Renal pelvis (tissue), 12 donors: Measurements from ENCODE around the gene LRRC70. TPM values are rescaled to one million over a fixed set of nuclear protein-coding genes. Genes with fewer than 3 reads are reported as not detected.
"Not testable (repeated sequence)": the region's sequence is repeated elsewhere in the genome, so short reads cannot be mapped to it uniquely, and the experiment has no call there.

Experiments
- DNase-seq: peaks from one replicate; pipeline ENCODE4 v3.0.0-alpha.2; 2013
- long read RNA-seq, 16 experiments: transcript quantifications; one replicate each; lab custom pipeline, GENCODE V29; 2026
- polyA plus RNA-seq, 3 donors: library from polyadenylated mRNA; unstranded; fragments of 120-200 nt; gene quantifications; one replicate each; pipeline ENCODE4 v1.2.1, GENCODE V29; 2013; ENCODE audit not compliant: insufficient read length in 3 of 3

LRRC70 gene, protein sequence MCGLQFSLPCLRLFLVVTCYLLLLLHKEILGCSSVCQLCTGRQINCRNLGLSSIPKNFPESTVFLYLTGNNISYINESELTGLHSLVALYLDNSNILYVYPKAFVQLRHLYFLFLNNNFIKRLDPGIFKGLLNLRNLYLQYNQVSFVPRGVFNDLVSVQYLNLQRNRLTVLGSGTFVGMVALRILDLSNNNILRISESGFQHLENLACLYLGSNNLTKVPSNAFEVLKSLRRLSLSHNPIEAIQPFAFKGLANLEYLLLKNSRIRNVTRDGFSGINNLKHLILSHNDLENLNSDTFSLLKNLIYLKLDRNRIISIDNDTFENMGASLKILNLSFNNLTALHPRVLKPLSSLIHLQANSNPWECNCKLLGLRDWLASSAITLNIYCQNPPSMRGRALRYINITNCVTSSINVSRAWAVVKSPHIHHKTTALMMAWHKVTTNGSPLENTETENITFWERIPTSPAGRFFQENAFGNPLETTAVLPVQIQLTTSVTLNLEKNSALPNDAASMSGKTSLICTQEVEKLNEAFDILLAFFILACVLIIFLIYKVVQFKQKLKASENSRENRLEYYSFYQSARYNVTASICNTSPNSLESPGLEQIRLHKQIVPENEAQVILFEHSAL
- 1 to 10 TPM; 5.1 to 5.7 (median 5.7) TPM for polyA plus RNA-seq
- long read RNA-seq, donor 1, partial matches to known transcripts = 0 of 1 reads
- long read RNA-seq, donor 1, other reads (novel, unspliced or antisense) = 0 of 1 reads
- long read RNA-seq, donor 2, partial matches to known transcripts = 0 of 6 reads
- long read RNA-seq, donor 2, other reads (novel, unspliced or antisense) = 0 of 6 reads
- long read RNA-seq, donor 3, partial matches to known transcripts = 0 of 2 reads
- long read RNA-seq, donor 3, other reads (novel, unspliced or antisense) = 0 of 2 reads
- long read RNA-seq, donor 4, partial matches to known transcripts = 0 of 4 reads
- long read RNA-seq, donor 4, other reads (novel, unspliced or antisense) = 0 of 4 reads
- long read RNA-seq, donor 5 = 0 reads
- long read RNA-seq, donor 6 = 0 reads
- long read RNA-seq, donor 7, partial matches to known transcripts = 0 of 2 reads
- long read RNA-seq, donor 7, other reads (novel, unspliced or antisense) = 0 of 2 reads
- long read RNA-seq, donor 8 = 0 reads
- long read RNA-seq, donor 9, partial matches to known transcripts = 0 of 2 reads
- long read RNA-seq, donor 9, other reads (novel, unspliced or antisense) = 0 of 2 reads
- long read RNA-seq, donor 10, partial matches to known transcripts = 0 of 1 reads
- long read RNA-seq, donor 10, other reads (novel, unspliced or antisense) = 0 of 1 reads
- long read RNA-seq, donor 11, partial matches to known transcripts = 0 of 1 reads
- long read RNA-seq, donor 11, other reads (novel, unspliced or antisense) = 0 of 1 reads
- long read RNA-seq, donor 12, partial matches to known transcripts = 0 of 1 reads
- long read RNA-seq, donor 12, other reads (novel, unspliced or antisense) = 0 of 1 reads
- long read RNA-seq, donor 13, partial matches to known transcripts = 0 of 2 reads
- long read RNA-seq, donor 13, other reads (novel, unspliced or antisense) = 0 of 2 reads
- long read RNA-seq, donor 14, partial matches to known transcripts = 0 of 2 reads
- long read RNA-seq, donor 14, other reads (novel, unspliced or antisense) = 0 of 2 reads
- long read RNA-seq, donor 15, partial matches to known transcripts = 0 of 2 reads
- long read RNA-seq, donor 15, other reads (novel, unspliced or antisense) = 0 of 2 reads
- long read RNA-seq, donor 16 = 0 reads

- DNase-seq = peak; percentile 43
Observed at GRCh38 chr5:62578540-62578939, at the start of gene LRRC70. TSS of gene LRRC70 (plus strand) at chr5:62578819. CDS start at chr5:62579439, 620 bp downstream.

DNA sequence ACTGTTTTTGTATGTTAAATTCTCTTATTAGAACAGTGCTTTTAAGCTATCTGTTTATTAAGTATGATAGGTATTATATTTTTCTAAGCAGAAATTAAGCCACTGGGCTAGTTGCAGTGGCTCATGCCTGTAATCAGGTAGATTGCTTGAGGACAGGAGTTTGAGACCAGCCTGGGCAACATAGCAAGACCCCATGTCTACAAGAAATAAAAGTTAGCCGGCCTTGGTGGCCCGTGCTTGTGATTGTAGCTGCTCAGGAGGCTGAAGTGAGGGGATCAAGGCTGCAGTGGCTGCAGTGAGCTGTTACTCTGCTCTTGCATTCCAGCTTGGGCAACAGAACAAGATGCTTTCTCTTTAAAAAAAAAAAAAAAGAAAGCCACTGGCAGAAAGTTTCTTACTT, 45.0 kb upstream of the LRRC70 start:
- no peak for DNase-seq

- no peak for DNase-seq
Observed at GRCh38 chr5:62534461-62535236, 44.0 kb upstream of the LRRC70 start.

- no peak for DNase-seq
Observed at GRCh38 chr5:62536232-62536631, 42.4 kb upstream of the LRRC70 start.

GRCh38 chr5:62536783-62537182, 41.8 kb upstream of the LRRC70 start:
- no peak for DNase-seq

DNA sequence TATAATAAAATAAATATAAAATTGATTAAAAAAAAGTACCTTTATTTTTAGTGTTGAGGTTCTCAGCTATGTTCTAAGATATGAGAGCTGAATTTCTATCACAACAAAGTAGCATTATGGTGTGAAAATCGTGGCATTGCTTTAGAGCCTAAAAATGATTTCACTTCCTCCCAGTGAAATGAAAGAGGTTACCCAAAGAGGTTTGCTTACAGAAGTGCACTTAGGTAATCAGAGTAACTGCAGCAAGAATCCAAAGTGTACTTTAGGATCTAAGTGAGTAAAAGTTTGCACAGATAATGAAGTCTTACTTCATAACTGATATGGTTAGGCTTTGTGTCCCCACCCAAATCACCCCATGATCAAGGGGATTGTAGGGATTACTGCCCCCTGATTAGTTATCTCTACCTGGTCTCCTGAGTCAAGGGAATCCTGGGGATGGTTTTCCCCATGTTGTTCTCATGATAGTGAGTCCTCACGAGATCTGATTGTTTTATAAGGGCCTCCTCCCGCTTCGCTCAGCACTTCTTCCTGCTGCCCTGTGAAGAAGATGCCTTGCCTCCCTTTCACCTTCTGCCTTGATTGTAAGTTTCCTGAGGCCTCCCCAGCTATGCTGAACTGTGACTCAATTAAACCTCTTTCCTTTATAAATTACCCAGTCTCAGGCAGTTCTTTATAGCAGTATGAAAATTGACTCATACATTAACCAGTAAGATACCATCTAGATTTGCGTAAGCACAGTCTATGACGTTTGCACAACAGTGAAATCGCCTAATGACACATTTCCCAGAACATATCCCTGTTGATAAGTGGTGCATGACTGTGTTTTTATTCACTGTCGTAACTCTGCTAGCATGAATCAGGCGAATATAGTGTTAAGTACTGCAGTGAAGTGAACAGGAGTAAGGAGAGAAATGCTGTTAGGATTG, 40.3 kb upstream of the LRRC70 start:
- DNase-seq = no peak

GRCh38 chr5:62542720-62543119, 35.9 kb upstream of the LRRC70 start:
- DNase-seq = no peak

DNA sequence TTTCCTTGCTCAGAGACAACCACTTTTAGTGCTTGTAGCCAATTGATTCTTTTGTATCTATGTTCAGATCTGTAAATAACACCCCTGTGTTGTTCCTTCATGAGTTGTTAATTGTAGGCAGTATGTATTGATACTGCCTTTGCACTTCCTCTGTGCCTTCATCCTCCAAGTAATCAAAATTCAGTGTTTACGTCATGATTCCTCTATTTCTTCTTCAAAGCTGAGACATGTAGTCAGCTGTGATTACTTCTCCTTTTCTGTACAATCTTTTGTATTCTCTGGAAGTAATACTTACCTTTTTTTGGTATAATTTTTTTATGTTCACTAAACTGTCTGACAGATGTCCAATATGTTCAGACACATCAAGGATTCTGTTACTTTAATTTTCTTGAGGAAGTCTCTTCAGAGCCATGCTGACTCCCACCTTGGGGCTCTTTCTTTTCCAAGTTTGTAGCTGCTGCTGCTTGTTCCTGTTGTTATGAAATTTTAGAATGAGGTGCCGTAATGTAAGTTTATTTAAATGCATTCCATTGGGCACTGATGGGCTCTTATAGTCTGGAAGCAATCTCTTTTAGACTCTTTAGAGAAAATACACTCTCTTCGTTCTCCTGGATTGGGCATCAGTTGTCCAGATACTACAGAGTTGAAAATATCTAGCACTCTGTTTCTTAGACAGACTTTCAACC, 30.5 kb upstream of the LRRC70 start:
- DNase-seq = no peak

- DNase-seq = no peak
Observed at GRCh38 chr5:62550103-62550502, 28.5 kb upstream of the LRRC70 start.

- no peak for DNase-seq
Observed at GRCh38 chr5:62555930-62556329, 22.7 kb upstream of the LRRC70 start.

GRCh38 chr5:62558941-62559340, 19.7 kb upstream of the LRRC70 start:
- no peak for DNase-seq

DNA sequence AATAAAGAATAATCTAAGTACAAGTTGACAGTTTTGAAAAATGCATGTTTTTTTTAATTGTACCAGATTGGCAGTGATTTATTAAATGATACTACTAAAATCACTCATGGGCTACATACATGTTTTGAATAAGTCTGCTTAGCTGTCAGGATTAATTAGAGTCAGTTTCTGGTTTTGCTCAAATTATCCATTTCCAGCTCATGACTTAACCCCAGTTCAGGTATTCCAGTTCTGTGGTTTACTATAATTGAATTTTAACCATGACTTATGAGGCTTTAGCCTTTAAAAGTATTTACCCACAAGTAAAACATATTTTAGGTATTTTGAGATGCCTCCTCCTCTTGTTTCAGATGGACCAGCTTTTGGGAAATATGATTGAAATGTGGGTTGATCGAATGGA, 17.8 kb upstream of the LRRC70 start:
- DNase-seq = no peak

GRCh38 chr5:62561896-62562295, 16.7 kb upstream of the LRRC70 start:
- no peak for DNase-seq

GRCh38 chr5:62562867-62563266, 15.8 kb upstream of the LRRC70 start:
- no peak for DNase-seq

GRCh38 chr5:62564101-62564500, 14.5 kb upstream of the LRRC70 start:
- DNase-seq = no peak

- not testable (repeated sequence) for DNase-seq
Observed at GRCh38 chr5:62565740-62566139, 12.9 kb upstream of the LRRC70 start.

- DNase-seq = no peak
Observed at GRCh38 chr5:62568143-62568542, 10.5 kb upstream of the LRRC70 start.

DNA sequence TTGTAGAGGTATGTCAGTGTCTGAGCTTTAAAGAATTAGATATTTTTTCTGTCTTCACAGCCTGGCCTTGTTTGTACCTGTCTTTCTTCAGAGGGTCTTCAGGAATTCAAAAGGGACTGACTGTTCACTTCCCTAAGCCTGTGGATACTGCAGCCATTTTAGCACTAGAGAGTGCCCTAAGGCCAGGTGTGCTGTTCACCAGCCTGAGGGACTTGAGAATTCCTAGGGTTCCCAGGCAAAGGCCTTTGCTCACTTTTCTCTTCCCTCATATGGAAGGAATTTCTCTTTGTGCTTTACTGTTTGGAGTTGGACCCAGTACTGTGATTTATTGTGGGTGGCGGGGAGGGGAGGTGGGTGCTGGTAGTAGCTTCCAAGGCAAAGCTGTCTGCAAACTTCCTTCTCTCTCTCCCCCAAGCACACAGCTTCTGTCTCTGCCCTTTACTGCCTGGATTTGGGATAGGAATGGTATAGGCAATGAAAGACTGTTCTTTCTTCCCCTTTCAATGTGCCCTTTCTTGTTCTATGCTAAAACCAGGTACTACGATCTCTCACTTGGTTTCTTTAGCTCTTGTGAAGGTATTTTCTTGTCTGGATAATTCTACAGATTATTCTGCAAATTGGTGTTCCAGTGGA, 9.7 kb upstream of the LRRC70 start:
- no peak for DNase-seq
